ENCODE results near the gene MPIG6B. TPM values are rescaled to one million over a fixed set of nuclear protein-coding genes. Genes with fewer than 3 reads are reported as not detected.

MPIG6B gene
- total and polyA plus RNA-seq, 7 donors = 0.04 to 0.37 (median 0.15) TPM; not detected in 2

DNA sequence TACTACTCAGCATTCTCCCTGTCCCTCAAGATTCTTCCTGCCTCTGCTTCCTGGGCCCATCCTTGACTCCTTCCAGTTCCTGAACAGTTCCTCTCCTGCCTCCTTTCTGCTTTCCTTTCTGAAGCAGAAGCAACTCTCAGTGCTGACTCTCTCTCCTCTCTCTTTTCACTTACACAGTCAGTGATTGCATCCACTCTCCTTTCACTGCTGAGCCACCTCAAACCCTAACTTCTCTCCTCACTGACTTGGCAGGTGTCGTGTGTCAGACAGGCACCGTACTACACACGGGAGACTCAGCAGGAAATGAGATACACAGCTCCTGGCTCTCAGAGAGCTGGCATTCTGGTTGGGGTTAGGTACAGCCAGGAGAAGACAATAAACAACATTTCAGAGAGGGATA lies 25.6 kb upstream of the MPIG6B start:
- H3K27me3 ChIP-seq (ENCODE audit: insufficient read depth in 3 of 3, low read length in 2 of 3) = no peaks in the 10 kb centered on the region
- H3K4me3 ChIP-seq = no peak overlapping the region
- TF ChIP-seq, protein P1, sequence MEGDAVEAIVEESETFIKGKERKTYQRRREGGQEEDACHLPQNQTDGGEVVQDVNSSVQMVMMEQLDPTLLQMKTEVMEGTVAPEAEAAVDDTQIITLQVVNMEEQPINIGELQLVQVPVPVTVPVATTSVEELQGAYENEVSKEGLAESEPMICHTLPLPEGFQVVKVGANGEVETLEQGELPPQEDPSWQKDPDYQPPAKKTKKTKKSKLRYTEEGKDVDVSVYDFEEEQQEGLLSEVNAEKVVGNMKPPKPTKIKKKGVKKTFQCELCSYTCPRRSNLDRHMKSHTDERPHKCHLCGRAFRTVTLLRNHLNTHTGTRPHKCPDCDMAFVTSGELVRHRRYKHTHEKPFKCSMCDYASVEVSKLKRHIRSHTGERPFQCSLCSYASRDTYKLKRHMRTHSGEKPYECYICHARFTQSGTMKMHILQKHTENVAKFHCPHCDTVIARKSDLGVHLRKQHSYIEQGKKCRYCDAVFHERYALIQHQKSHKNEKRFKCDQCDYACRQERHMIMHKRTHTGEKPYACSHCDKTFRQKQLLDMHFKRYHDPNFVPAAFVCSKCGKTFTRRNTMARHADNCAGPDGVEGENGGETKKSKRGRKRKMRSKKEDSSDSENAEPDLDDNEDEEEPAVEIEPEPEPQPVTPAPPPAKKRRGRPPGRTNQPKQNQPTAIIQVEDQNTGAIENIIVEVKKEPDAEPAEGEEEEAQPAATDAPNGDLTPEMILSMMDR (IDR thresholded peaks at IDR 0.05) = no peak
- 8 to 15% (median 15%) methylated on average over 3 of the region's 3 CpGs for WGBS, 3 donors
- DNase-seq (no peak), ATAC-seq (peak in 1 of 4 donors; percentile 20)
- no peaks in the 10 kb centered on the region for H3K9me3 ChIP-seq
- H3K36me3 ChIP-seq (ENCODE audit: insufficient read depth in 1 of 2, low read depth in 1 of 2) = peaks cover 0 to 88% of the 10 kb centered on the region in 2 donors
- H3K4me1 ChIP-seq = peaks cover 27% of the 10 kb centered on the region
- intact Hi-C loops (cut with DNase I) = no loop called here
- peak overlapping the region; percentile 25 for H3K27ac ChIP-seq

DNA sequence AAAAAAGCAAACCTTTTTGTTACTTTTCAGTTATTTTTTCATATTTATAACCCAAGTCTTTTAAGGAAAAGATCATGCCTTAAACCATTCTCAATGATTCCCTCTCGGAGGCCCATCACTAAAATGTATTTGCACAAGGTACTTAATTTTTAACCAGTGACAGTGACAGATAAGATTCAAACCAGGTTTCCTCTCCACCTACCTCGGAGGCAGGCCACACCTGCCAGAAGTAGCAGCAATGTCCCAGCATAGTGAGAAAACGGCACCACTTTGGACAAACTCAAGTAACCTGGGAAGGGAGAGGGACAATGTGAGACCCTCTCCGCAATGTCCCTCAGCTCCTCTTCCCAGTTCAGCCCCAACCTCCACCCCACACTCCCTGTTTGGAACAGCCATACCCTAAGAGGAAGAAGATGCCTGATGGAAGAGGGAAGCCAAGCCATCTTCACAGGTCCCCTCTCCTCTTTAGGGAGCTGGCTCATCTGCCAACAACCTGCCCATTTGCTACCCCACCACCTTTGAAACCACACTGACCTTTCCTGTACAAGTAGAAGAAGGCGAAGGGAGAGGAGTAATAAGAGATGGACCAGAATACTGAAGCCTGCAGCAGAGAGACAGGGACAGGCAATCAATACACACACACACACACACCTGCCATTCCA lies 22.3 kb upstream of the MPIG6B start:
- DNase-seq (no peak), ATAC-seq (no peak)
- WGBS, 3 donors = 85 to 96% (median 89%) methylated on average over 5 of the region's 5 CpGs
- peak overlapping the region; percentile 78 for H3K4me3 ChIP-seq
- peaks cover 0 to 55% of the 10 kb centered on the region in 2 donors for H3K36me3 ChIP-seq (ENCODE audit: insufficient read depth in 1 of 2, low read depth in 1 of 2)
- H3K27me3 ChIP-seq (ENCODE audit: insufficient read depth in 3 of 3, low read length in 2 of 3) = no peaks in the 10 kb centered on the region
- H3K27ac ChIP-seq = peak overlapping the region; percentile 98
- no peaks in the 10 kb centered on the region for H3K9me3 ChIP-seq
- TF ChIP-seq, protein P1 (IDR thresholded peaks at IDR 0.05) = no peak
- intact Hi-C loops (cut with DNase I) = no loop called here
- peaks cover 32% of the 10 kb centered on the region for H3K4me1 ChIP-seq

DNA sequence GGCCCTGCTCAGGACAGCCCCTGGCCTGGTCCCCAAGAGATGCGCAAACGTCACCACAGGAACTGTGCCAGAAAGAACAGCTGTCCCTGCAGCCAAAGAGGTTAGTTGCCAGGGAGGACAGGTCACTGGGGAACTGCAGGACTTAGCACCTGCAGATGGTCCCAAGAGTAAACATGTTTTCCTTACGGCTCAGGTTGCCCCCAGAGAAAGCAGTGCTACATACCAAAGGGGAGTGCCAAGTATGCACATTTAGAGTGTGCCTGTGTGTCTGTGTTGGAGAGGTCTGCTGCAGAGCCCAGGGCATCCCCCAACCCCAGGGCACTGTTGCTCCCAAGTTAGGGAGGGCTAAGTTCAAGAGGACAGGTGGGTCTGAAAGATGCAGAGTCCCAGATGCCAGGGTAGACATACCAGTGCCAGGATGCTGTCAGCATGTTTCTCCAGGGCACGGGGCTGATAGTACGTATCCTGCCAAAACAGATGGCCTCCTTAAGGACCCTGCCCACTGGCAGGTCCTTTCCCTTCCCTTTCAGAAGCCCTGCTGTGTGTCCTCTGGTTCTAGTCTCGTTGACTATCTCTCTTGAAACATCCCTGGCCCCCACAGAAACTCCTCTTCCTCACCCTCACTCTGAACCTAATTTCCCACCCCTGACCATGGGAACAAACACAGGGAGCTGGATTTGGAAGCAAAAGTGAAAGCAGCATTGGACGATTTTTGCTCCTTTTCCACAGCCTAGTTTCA lies 21.3 kb upstream of the MPIG6B start:
- 5 to 6% (median 6%) methylated on average over 7 of the region's 7 CpGs for WGBS, 3 donors
- DNase-seq (peak; percentile 64 to 91), ATAC-seq (peak; percentile 48 to 76 (median 69))
- H3K4me1 ChIP-seq = peaks cover 32% of the 10 kb centered on the region
- no peaks in the 10 kb centered on the region for H3K27me3 ChIP-seq (ENCODE audit: insufficient read depth in 3 of 3, low read length in 2 of 3)
- intact Hi-C loops (cut with DNase I) = no loop called here
- H3K9me3 ChIP-seq = no peaks in the 10 kb centered on the region
- peaks cover 0 to 46% of the 10 kb centered on the region in 2 donors for H3K36me3 ChIP-seq (ENCODE audit: insufficient read depth in 1 of 2, low read depth in 1 of 2)
- peak overlapping the region; percentile 78 for H3K4me3 ChIP-seq
- H3K27ac ChIP-seq = peak overlapping the region; percentile 98
- TF ChIP-seq, protein P1 (IDR thresholded peaks at IDR 0.05) = no peak

DNA sequence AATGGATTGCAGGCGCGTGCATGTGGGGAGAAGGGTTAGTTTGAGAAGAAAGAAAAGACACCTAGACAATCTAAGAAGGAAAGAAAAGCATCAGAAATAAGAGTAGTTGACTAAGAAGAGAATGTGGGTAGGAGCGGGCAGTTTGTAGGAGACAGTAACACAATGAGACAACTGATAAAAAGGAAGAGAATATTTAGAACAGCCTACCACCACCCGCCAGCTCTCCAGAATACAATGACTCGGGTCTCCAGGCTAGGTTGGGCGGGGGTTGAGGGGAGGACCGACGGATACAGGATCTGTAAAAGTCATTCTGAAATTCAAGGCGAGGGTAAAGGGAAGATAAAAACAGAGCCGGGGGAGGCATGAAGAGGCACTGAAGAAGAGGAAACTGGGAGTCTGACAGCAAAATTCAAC lies 20.8 kb upstream of the MPIG6B start:
- 0 to 1% (median 0%) methylated on average over 10 of the region's 10 CpGs for WGBS, 3 donors
- H3K27me3 ChIP-seq (ENCODE audit: insufficient read depth in 3 of 3, low read length in 2 of 3) = no peaks in the 10 kb centered on the region
- TF ChIP-seq, protein P1 (IDR thresholded peaks at IDR 0.05) = no peak
- peaks cover 32% of the 10 kb centered on the region for H3K4me1 ChIP-seq
- peak overlapping the region; percentile 98 for H3K27ac ChIP-seq
- intact Hi-C loops (cut with DNase I) = no loop called here
- ATAC-seq (peak in 3 of 4 donors; percentile 0 to 12 (median 0)), DNase-seq (no peak)
- peaks cover 0 to 40% of the 10 kb centered on the region in 2 donors for H3K36me3 ChIP-seq (ENCODE audit: insufficient read depth in 1 of 2, low read depth in 1 of 2)
- H3K4me3 ChIP-seq = peak overlapping the region; percentile 78
- no peaks in the 10 kb centered on the region for H3K9me3 ChIP-seq
